ENCODE data around the gene PCDHA12.

- TF ChIP-seq POLR2A (IDR thresholded peaks at IDR 0.05), result no peak
- no peak for TF ChIP-seq CTCF (IDR thresholded peaks at IDR 0.05 in 4 of 5, conservative IDR thresholded peaks at IDR 0.05 in 1 of 5)
These were observed 41.1 kb upstream of the PCDHA12 start, which contains the start of gene PCDHA7 for GRCh38 chr5:140833993-140834392.
